ENCODE results near the gene GPR135. TPM values are rescaled to one million over a fixed set of nuclear protein-coding genes. Genes with fewer than 3 reads are reported as not detected.
A peak's percentile ranks its signal among the peaks of the same experiment; 100 is the strongest.

The GPR135 gene
- total and polyA plus RNA-seq, 2 of the 13 experiments (the other 11 are each of a cell fraction or from before 2014, with no cell fraction given) = 0.46 to 1.3 TPM

DNA sequence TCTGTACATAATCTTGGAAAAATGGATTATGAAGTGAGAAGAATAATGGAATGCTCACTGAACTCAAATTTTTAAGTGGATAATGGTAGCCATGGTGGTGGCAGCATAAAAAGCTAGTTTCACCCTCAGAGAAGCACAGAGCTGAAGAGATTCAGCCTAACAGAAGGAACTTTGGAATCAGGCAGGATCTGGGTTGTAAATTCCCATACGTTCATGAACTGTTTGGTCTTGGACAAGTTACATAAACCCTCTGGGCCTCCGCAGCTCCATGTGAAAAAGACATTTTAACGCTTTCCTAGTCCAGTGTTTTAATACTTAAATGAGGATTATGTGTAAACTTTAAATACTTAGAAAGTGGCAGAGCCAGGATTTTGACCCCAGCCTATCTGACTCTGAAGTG, 45.8 kb upstream of the GPR135 start:
- no peaks in the 10 kb centered on the region for H3K36me3 ChIP-seq (replicated peaks in 1 of 2; ENCODE audit: control insufficient read depth in 1 of 2, insufficient read depth in 2 of 2, low read length in 2 of 2)
- FAIRE-seq (no peak), ATAC-seq (peak; percentile 37; the same call in 1 of the 3 replicates), DNase-seq (ENCODE audit: low spot score) (no peak)
- WGBS (ENCODE audit: low lambda C conversion rate) = 0% methylated on average over 3 of the region's 3 CpGs
- H4K20me1 ChIP-seq (ENCODE audit: insufficient read depth, low read length) = no peaks in the 10 kb centered on the region
- H3K27me3 ChIP-seq (ENCODE audit: control insufficient read depth in 1 of 2, insufficient read depth in 2 of 2, low read length in 2 of 2) = no peaks in the 10 kb centered on the region
- H3K4me2 ChIP-seq (ENCODE audit: low read depth, low read length) = peak overlapping the region; percentile 16; the same call in 1 of the 2 replicates
- no TSS peak for BruUV-seq (replicated peaks)
- H2AFZ ChIP-seq (ENCODE audit: low read length) = no peak overlapping the region
- CTCF ChIA-PET (ENCODE audit: low intra/inter-chr PET ratio, low total read pairs) = no interaction called here
- no peak overlapping the region for H3K4me3 ChIP-seq (replicated peaks in 1 of 3; ENCODE audit: insufficient read depth in 1 of 3, low read depth in 2 of 3, low read length in 3 of 3)
- H3K9ac ChIP-seq (ENCODE audit: insufficient read depth, low read depth, low read length) = no peak overlapping the region
- no peak overlapping the region for H3K27ac ChIP-seq (ENCODE audit: extremely low read length, insufficient read depth, low read length)
- intact Hi-C loops (cut with micrococcal nuclease; ENCODE audit: unreplicated experiment) (no loop called here), in situ Hi-C loops (cut with HindIII; ENCODE audit: extremely low pct_ligation_motif_present, low pct_unique_long_range_greater_than_20kb) (loop anchor here (25.0 kb wide), 1 partner anchor 676 kb away; no protein-coding TSS in a partner anchor)
- no peaks in the 10 kb centered on the region for H3K9me3 ChIP-seq (ENCODE audit: low read length)
- no peaks in the 10 kb centered on the region for H3K79me2 ChIP-seq (ENCODE audit: insufficient read depth, low read length)
- peaks cover 30% of the 10 kb centered on the region for H3K4me1 ChIP-seq (ENCODE audit: insufficient read depth, low read length)
- TF ChIP-seq, protein P1, sequence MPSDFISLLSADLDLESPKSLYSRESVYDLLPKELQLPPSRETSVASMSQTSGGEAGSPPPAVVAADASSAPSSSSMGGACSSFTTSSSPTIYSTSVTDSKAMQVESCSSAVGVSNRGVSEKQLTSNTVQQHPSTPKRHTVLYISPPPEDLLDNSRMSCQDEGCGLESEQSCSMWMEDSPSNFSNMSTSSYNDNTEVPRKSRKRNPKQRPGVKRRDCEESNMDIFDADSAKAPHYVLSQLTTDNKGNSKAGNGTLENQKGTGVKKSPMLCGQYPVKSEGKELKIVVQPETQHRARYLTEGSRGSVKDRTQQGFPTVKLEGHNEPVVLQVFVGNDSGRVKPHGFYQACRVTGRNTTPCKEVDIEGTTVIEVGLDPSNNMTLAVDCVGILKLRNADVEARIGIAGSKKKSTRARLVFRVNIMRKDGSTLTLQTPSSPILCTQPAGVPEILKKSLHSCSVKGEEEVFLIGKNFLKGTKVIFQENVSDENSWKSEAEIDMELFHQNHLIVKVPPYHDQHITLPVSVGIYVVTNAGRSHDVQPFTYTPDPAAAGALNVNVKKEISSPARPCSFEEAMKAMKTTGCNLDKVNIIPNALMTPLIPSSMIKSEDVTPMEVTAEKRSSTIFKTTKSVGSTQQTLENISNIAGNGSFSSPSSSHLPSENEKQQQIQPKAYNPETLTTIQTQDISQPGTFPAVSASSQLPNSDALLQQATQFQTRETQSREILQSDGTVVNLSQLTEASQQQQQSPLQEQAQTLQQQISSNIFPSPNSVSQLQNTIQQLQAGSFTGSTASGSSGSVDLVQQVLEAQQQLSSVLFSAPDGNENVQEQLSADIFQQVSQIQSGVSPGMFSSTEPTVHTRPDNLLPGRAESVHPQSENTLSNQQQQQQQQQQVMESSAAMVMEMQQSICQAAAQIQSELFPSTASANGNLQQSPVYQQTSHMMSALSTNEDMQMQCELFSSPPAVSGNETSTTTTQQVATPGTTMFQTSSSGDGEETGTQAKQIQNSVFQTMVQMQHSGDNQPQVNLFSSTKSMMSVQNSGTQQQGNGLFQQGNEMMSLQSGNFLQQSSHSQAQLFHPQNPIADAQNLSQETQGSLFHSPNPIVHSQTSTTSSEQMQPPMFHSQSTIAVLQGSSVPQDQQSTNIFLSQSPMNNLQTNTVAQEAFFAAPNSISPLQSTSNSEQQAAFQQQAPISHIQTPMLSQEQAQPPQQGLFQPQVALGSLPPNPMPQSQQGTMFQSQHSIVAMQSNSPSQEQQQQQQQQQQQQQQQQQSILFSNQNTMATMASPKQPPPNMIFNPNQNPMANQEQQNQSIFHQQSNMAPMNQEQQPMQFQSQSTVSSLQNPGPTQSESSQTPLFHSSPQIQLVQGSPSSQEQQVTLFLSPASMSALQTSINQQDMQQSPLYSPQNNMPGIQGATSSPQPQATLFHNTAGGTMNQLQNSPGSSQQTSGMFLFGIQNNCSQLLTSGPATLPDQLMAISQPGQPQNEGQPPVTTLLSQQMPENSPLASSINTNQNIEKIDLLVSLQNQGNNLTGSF (CRISPR knock-in tag; IDR thresholded peaks at IDR 0.05) = no peak
- TF ChIP-seq, protein P2, sequence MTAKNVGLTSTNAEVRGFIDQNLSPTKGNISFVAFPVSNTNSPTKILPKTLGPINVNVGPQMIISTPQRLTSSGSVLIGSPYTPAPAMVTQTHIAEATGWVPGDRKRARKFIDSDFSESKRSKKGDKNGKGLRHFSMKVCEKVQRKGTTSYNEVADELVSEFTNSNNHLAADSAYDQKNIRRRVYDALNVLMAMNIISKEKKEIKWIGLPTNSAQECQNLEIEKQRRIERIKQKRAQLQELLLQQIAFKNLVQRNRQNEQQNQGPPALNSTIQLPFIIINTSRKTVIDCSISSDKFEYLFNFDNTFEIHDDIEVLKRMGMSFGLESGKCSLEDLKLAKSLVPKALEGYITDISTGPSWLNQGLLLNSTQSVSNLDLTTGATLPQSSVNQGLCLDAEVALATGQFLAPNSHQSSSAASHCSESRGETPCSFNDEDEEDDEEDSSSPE (CRISPR knock-in tag; IDR thresholded peaks at IDR 0.05) = no peak
- TF ChIP-seq CCDC6 (CRISPR knock-in tag; IDR thresholded peaks at IDR 0.05) = no peak
- no peak for TF ChIP-seq MEIS2 (CRISPR knock-in tag; IDR thresholded peaks at IDR 0.05)
- TF ChIP-seq HIVEP1 (CRISPR knock-in tag; IDR thresholded peaks at IDR 0.05) = no peak
- POLR2A ChIA-PET = no interaction called here

Data from HepG2 (cell line).